ENCODE results near the gene C17orf67. TPM values are rescaled to one million over a fixed set of nuclear protein-coding genes. Genes with fewer than 3 reads are reported as not detected.

The C17orf67 gene
- polyA plus RNA-seq, 1 donor (not counting 4 experiments of a cell fraction or from before 2014, with no cell fraction given): 0.46 TPM

DNA sequence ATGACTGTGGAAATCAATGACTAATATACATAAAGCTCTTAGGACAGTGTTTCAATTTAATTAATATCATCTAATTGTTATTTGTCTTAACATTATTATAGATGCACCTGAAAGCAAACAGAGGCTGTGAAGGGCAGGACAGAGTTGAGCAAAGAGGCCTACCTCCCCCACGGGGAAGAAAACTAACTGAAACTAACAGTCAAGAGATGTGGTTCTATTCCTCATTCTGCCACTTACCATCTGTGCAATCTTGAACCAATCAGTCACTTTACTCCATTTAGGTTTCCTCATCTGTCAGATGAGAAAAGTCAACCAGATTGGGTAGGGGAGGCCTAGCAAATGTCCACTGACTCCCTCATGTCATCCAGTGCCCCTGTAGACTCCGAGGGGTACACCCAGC lies 59.1 kb downstream of the C17orf67 start:
- H3K27me3 ChIP-seq (ENCODE audit: control insufficient read depth, extremely low read depth, insufficient read depth, low read length): peaks cover 9% of the 10 kb centered on the region
- no peak overlapping the region for H3K4me2 ChIP-seq (ENCODE audit: control insufficient read depth, extremely low read depth, insufficient read depth, low read depth, low read length)
- TF ChIP-seq, protein P1, sequence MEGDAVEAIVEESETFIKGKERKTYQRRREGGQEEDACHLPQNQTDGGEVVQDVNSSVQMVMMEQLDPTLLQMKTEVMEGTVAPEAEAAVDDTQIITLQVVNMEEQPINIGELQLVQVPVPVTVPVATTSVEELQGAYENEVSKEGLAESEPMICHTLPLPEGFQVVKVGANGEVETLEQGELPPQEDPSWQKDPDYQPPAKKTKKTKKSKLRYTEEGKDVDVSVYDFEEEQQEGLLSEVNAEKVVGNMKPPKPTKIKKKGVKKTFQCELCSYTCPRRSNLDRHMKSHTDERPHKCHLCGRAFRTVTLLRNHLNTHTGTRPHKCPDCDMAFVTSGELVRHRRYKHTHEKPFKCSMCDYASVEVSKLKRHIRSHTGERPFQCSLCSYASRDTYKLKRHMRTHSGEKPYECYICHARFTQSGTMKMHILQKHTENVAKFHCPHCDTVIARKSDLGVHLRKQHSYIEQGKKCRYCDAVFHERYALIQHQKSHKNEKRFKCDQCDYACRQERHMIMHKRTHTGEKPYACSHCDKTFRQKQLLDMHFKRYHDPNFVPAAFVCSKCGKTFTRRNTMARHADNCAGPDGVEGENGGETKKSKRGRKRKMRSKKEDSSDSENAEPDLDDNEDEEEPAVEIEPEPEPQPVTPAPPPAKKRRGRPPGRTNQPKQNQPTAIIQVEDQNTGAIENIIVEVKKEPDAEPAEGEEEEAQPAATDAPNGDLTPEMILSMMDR (optimal IDR thresholded peaks at IDR 0.05 in 1 of 3, IDR thresholded peaks at IDR 0.05 in 1 of 3, conservative IDR thresholded peaks at IDR 0.05 in 1 of 3; ENCODE audit: extremely low read depth in 1 of 3, insufficient read depth in 2 of 3, low read length in 3 of 3): no peak
- TF ChIP-seq EZH2 (IDR thresholded peaks at IDR 0.05; ENCODE audit: low read length): no peak
- no peak overlapping the region for H3K9ac ChIP-seq (ENCODE audit: control insufficient read depth, extremely low read depth, insufficient read depth, low read length)
- peaks cover 3% of the 10 kb centered on the region for H3K4me1 ChIP-seq (ENCODE audit: control insufficient read depth, extremely low read depth, insufficient read depth, low read length)
- DNase-seq (ENCODE audit: low read depth, low spot score) (no peak), FAIRE-seq (no peak)
- no peak overlapping the region for H3K4me3 ChIP-seq (ENCODE audit: control insufficient read depth in 2 of 3, extremely low read depth in 1 of 3, insufficient read depth in 2 of 3, low read depth in 1 of 3, low read length in 3 of 3)
- no peaks in the 10 kb centered on the region for H3K9me1 ChIP-seq (ENCODE audit: control insufficient read depth, extremely low read depth, insufficient read depth, low read length)
- H3K36me3 ChIP-seq (ENCODE audit: control insufficient read depth in 2 of 2, extremely low read depth in 1 of 2, insufficient read depth in 2 of 2, low read length in 2 of 2): no peaks in the 10 kb centered on the region
- no peaks in the 10 kb centered on the region for H3K79me2 ChIP-seq (ENCODE audit: control insufficient read depth, insufficient read depth, low read length)
- no peak overlapping the region for H2AFZ ChIP-seq (ENCODE audit: control insufficient read depth, low read length)
- dilution Hi-C loops (cut with MboI; ENCODE audit: extremely low pct_ligation_motif_present, low sequenced_read_pairs): no loop called here
- H4K20me1 ChIP-seq (ENCODE audit: control insufficient read depth, extremely low read depth, insufficient read depth, low read length): no peaks in the 10 kb centered on the region
- no peak overlapping the region for H3K27ac ChIP-seq (ENCODE audit: control insufficient read depth, insufficient read depth, low read length)
- H3K9me3 ChIP-seq (ENCODE audit: control insufficient read depth, low read depth, low read length): no peaks in the 10 kb centered on the region

DNA sequence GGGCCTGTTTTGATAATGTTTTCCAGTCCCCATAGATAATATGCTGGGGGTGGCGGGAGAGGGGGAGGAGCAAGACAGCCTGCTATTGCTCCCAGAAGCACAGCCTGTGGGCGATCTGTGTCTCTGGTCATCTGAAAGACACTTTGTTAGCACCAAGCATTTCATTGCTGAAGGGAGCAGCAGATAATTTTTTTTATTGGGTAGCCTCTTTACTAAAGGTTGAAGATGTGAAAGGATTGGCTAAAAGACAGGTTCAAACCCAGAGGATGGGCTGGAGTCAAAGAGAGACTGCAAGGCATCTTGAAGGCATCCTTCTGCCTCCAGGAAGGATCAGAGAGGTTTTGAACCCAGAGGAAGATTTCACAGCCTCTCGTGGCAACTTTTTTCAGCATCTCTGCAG lies 60.6 kb downstream of the C17orf67 start:
- no peak overlapping the region for H3K4me3 ChIP-seq (ENCODE audit: control insufficient read depth in 2 of 3, extremely low read depth in 1 of 3, insufficient read depth in 2 of 3, low read depth in 1 of 3, low read length in 3 of 3)

More for the DNA sequence above, 60.6 kb downstream of the C17orf67 start:
- DNase-seq (ENCODE audit: low read depth, low spot score) (no peak), FAIRE-seq (no peak)
- TF ChIP-seq, protein P1 (optimal IDR thresholded peaks at IDR 0.05 in 1 of 3, IDR thresholded peaks at IDR 0.05 in 1 of 3, conservative IDR thresholded peaks at IDR 0.05 in 1 of 3; ENCODE audit: extremely low read depth in 1 of 3, insufficient read depth in 2 of 3, low read length in 3 of 3): no peak
- TF ChIP-seq EZH2 (IDR thresholded peaks at IDR 0.05; ENCODE audit: low read length): no peak
- H4K20me1 ChIP-seq (ENCODE audit: control insufficient read depth, extremely low read depth, insufficient read depth, low read length): no peaks in the 10 kb centered on the region
- H3K4me2 ChIP-seq (ENCODE audit: control insufficient read depth, extremely low read depth, insufficient read depth, low read depth, low read length): no peak overlapping the region
- H3K4me1 ChIP-seq (ENCODE audit: control insufficient read depth, extremely low read depth, insufficient read depth, low read length): no peaks in the 10 kb centered on the region
- H3K27me3 ChIP-seq (ENCODE audit: control insufficient read depth, extremely low read depth, insufficient read depth, low read length): peaks cover 9% of the 10 kb centered on the region
- no peaks in the 10 kb centered on the region for H3K9me1 ChIP-seq (ENCODE audit: control insufficient read depth, extremely low read depth, insufficient read depth, low read length)
- H3K9me3 ChIP-seq (ENCODE audit: control insufficient read depth, low read depth, low read length): no peaks in the 10 kb centered on the region
- dilution Hi-C loops (cut with MboI; ENCODE audit: extremely low pct_ligation_motif_present, low sequenced_read_pairs): no loop called here
- H3K9ac ChIP-seq (ENCODE audit: control insufficient read depth, extremely low read depth, insufficient read depth, low read length): no peak overlapping the region
- no peaks in the 10 kb centered on the region for H3K79me2 ChIP-seq (ENCODE audit: control insufficient read depth, insufficient read depth, low read length)
- H3K27ac ChIP-seq (ENCODE audit: control insufficient read depth, insufficient read depth, low read length): no peak overlapping the region
- H3K36me3 ChIP-seq (ENCODE audit: control insufficient read depth in 2 of 2, extremely low read depth in 1 of 2, insufficient read depth in 2 of 2, low read length in 2 of 2): no peaks in the 10 kb centered on the region
- no peak overlapping the region for H2AFZ ChIP-seq (ENCODE audit: control insufficient read depth, low read length)

Measured in keratinocyte (primary cell).